GM13977 (cell line): ENCODE data around the gene ABO.
"Not testable (repeated sequence)": the region's sequence is repeated elsewhere in the genome, so short reads cannot be mapped to it uniquely, and the experiment has no call there.

Experiments used
- DNase-seq: peaks from one replicate; pipeline ENCODE4 v3.0.0; 2012; ENCODE audit warnings: low spot score
- in situ Hi-C: fragments of 300-500 bp; cut with MboI; formaldehyde crosslinking; loops from one replicate; pipeline ENCODE4 v1.12.0; 2022; ENCODE audit warnings: low sequenced_read_pairs, low pct_unique_long_range_greater_than_20kb, mixed read lengths, inconsistent platforms; ENCODE audit not compliant: unreplicated experiment
- TF ChIP-seq, protein P1 (sequence below): IDR thresholded peaks from 2 replicates; pipeline ENCODE4 v1.5.1; 2012; ENCODE audit warnings: mild to moderate bottlenecking, control low read depth; ENCODE audit not compliant: insufficient read depth; ENCODE audit errors: extremely low read depth, missing control alignments

The ABO gene

DNA sequence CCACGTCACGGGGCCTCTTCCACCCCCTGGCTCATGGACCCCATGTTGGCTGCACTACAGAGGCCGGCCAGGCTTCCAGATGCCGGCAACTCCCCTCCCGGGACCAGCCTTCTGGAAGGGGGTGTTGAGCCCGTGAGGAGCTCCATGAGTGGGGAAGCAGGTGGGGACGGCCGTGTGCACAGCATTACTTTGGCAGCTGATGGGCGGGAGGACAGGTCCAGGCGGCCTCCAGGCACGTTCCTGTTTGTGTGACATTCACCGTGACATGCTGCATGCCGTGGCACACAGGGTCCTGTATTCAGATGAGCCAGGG lies 29.1 kb upstream of the ABO start:
- TF ChIP-seq, protein P1, sequence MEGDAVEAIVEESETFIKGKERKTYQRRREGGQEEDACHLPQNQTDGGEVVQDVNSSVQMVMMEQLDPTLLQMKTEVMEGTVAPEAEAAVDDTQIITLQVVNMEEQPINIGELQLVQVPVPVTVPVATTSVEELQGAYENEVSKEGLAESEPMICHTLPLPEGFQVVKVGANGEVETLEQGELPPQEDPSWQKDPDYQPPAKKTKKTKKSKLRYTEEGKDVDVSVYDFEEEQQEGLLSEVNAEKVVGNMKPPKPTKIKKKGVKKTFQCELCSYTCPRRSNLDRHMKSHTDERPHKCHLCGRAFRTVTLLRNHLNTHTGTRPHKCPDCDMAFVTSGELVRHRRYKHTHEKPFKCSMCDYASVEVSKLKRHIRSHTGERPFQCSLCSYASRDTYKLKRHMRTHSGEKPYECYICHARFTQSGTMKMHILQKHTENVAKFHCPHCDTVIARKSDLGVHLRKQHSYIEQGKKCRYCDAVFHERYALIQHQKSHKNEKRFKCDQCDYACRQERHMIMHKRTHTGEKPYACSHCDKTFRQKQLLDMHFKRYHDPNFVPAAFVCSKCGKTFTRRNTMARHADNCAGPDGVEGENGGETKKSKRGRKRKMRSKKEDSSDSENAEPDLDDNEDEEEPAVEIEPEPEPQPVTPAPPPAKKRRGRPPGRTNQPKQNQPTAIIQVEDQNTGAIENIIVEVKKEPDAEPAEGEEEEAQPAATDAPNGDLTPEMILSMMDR = no peak
- in situ Hi-C loops = no loop called here
- no peak for DNase-seq

DNA sequence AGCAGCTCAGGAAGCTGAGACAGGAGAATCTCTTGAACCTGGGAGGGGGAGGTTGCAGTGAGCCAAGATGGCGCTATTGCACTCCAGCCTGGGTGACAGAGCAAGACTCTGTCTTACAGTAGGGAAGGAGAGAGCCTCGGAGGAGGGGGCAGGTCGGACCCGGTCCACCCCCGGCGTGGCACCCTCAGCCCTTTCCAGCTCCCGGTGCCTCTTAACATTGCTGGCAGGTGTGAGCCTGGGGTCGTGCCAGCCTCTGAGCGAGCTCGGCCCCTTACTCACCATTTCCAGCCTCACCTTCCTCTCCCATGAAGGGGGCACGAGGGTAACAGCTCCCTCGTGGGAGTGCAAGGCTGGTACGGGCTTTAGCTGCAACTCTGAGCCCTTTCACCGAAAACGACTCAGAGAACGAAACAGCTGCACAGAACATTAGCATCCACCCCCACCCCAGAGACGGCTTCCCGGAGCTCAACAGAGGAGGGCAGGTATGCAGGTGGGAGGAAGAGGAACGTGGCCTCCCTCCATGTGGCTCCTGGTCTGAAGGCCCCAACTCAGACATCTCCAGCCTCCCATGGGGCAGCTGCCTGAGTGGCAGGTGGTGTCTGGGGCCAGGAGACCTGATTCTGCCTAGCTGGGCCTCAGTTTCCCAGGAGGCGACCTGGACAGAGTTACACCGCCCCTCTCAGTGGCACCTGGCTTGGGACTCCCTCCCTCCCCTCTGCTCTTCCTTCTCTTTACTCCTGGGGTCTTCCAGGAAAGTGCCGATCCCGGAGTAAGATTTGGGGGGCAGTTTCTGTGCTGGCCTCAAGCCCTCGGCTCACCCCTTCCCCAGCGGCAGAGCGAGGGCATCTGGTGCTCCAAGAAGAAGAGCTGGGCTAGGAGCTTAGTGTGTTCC lies 28.5 kb upstream of the ABO start:
- DNase-seq = no peak
- in situ Hi-C loops = no loop called here
- TF ChIP-seq, protein P1 = no peak

DNA sequence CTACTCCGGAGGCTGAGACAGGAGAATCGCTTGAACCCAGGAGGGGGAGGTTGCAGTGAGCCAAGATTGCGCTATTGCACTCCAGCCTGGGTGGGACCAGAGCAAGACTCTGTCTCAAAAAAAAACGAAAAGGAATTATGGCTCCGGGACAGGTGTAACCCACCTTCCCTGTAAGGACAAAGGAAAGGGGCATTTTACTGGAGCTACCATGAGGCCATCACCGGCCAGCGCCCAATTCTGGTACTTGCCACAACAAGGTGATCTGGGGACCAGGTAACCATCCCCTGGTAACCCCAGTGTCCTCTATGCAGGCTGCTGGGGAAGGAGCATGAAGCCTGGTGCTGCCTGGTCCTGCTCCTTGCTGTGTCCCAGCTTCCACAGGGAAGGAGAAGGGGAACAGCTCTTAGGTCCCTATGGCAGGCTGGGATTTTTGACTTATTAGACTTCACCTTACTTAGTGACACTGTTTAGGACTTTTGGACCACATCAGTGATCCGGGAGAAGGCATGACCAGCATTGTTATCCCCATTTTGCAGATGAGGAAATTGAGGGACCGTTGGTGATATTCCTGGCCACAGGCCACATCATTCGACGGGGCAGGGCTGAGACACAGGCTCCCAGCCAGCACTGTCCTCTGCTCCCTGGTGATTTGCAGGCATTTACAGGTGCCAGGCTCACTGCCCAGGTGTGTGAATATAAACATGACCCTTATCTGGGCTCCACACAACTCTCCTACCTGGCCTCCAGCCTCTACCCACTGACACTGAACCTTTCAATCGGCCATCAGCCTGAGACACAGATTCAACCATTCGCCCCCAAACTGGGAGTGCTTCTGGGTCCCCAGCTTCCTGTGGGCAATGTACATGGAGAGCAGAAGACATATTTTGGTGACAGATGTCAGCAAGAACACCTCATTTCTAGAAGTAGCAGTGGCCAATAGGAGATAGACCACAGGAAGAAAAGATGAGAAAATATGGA lies 26.5 kb upstream of the ABO start:
- in situ Hi-C loops = no loop called here
- TF ChIP-seq, protein P1 = no peak
- DNase-seq = no peak

DNA sequence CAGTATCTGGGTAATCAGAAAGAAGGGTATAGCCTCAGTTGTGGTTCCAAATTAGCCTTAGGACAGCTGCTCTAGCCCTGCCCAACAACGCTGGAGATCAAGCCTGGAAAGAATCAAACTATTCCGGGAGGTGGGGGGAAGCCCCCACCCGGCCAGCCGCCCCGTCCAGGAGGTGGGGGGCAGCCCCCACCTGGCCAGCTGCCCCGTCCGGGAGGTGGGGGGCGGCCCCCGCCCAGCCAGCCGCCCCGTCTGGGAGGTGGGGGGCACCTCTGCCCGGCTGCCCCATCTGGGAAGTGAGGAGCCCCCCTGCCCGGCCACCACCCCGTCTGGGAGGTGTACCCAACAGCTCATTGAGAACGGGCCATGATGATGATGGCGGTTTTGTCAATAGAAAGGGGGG lies 25.0 kb upstream of the ABO start:
- DNase-seq, in situ Hi-C loops: not testable (repeated sequence)

DNA sequence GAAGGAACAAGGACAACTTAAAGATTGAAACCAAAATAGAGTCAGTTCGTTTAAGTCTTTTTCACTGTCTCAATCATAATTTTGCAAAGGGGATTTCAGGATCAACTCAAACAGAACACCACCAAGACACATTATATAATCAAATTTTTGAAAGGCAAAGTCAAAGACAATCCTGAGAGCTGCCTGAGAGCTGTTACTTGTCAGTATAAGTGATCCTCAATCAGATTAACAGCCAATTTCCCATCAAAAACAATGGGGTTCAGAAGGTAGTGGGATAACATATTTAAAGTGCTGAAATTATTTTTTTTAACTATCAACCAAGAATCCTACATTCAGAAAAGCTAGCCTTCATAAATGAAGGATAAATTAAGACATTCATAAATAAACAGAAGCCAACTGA lies 19.3 kb upstream of the ABO start:
- in situ Hi-C loops = no loop called here
- TF ChIP-seq, protein P1 = no peak
- no peak for DNase-seq

DNA sequence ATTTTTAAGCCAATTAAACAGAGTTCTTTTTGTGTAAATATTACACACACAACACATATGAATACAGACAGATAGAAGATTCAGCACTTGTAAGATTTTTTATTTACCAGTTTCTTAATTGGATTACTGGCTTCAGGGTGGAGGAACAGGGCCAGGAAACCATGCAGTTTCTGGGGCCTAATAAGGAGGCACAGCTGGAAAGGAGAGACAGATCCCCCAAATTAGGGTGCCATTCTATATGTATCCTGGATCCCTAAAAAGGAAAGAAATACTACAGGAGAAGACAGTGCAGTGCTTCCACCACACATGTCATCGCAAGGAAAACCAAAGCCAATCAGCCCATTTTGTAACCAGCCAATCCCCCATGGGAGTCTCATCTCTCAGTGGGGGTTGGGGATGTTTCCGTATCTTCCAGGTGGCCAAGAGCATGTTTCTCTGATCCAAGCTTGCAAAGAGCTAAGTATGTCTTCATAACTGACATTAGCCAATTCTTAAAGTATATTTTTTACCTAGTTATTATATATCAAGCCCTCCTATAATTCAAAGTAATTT lies 15.8 kb upstream of the ABO start:
- TF ChIP-seq, protein P1 = no peak
- in situ Hi-C loops = no loop called here
- no peak for DNase-seq
